Adrenal gland (tissue), 12 donors: ENCODE measurements around the gene RPL36. TPM values are rescaled to one million over a fixed set of nuclear protein-coding genes. Genes with fewer than 3 reads are reported as not detected.

Source experiments
- DNase-seq, 7 donors: peaks; one replicate each; pipeline ENCODE4 v3.0.0-alpha.2; 2019 to 2020
- H3K27ac ChIP-seq, 5 donors: fragments of 200-600 bp; sonication (generic) in 4 of 5; 1 replicate in 3 of 5; 2 replicates in 2 of 5; pipeline versions ENCODE4 v1.5.1 to v1.8.0; 2016 to 2020; ENCODE audit warnings: mild to moderate bottlenecking in 1 of 5
- H3K27me3 ChIP-seq: fragments of 200-600 bp; 2 replicates; pipeline ENCODE4 v1.8.0; 2021
- H3K36me3 ChIP-seq, 2 donors: fragments of 200-600 bp; replicated peaks in 1 of 2; 1 replicate in 1 of 2; 2 replicates in 1 of 2; pipeline versions ENCODE4 v1.5.1 to v1.8.0; 2018 to 2022
- H3K4me1 ChIP-seq, 2 donors: fragments of 200-600 bp; replicated peaks in 1 of 2; 1 replicate in 1 of 2; 2 replicates in 1 of 2; pipeline versions ENCODE4 v1.5.1 to v1.8.0; 2018 to 2021
- H3K4me3 ChIP-seq, 4 donors: fragments of 200-600 bp; sonication (generic) in 3 of 4; one replicate each; pipeline ENCODE4 v1.5.1; 2016 to 2018
- H3K9me3 ChIP-seq, 3 donors: fragments of 200-600 bp; sonication (generic) in 1 of 3; replicated peaks in 1 of 3; 1 replicate in 2 of 3; 2 replicates in 1 of 3; pipeline versions ENCODE4 v1.5.1 to v1.8.0; 2016 to 2021
- CTCF ChIP-seq, 6 experiments: fragments of 450-650 bp in 4 of 6; fragments of 200-600 bp in 2 of 6; sonication (generic) in 1 of 6; IDR thresholded peaks; 1 replicate in 5 of 6; 2 replicates in 1 of 6; pipeline versions ENCODE4 v1.5.1 to v1.8.0; 2016 to 2021; ENCODE audit warnings: antibody characterized with exemption in 6 of 6, mild to moderate bottlenecking in 2 of 6, moderate library complexity in 1 of 6
- POLR2A ChIP-seq, 2 donors: fragments of 450-650 bp; IDR thresholded peaks; one replicate each; pipeline ENCODE4 v1.6.1; 2017; ENCODE audit warnings: antibody characterized with exemption in 2 of 2, mild to moderate bottlenecking in 2 of 2, moderate library complexity in 1 of 2
- WGBS, 4 donors: extraction: QIAGEN DNeasy Blood & Tissue Kit in 2 of 4; methylation state at CpG; one replicate each; pipeline versions ENCODE4 v1.1.5 to v1.1.7; 2013 to 2017; 5-methylcytosine and 5-hydroxymethylcytosine counted together
- intact Hi-C, 2 donors: fragments of 100-400 bp; cut with DNase I; formaldehyde crosslinking; loops; one replicate each; pipeline versions ENCODE4 v1.14.1 to v1.15.0; 2022 to 2023
- polyA plus RNA-seq, 3 donors: library from polyadenylated mRNA; stranded (reverse); fragments of 200-250 nt in 2 of 3; fragments of 350-450 nt in 1 of 3; fragmentation: Illumina TruSeq in 1 of 3; extraction: RNeasy Lipid Tissue Mini Kit (QIAGEN cat#74804) in 1 of 3; gene quantifications; one replicate each; pipeline ENCODE4 v1.2.3, GENCODE V29; 2013 to 2014
- total RNA-seq, 9 donors: library from RNA; depleted of rRNA in 4 of 9; stranded (reverse); fragments of >200 nt in 4 of 9; fragments of 120-200 nt in 1 of 9; fragmentation: NEBNext Ultra II Directional in 1 of 9; extraction: Animal tissue kit (Norgen Biotek cat#: 25700) in 1 of 9; gene quantifications; one replicate each; pipeline versions ENCODE4 v1.1.0 to v1.2.4, GENCODE V29; 2013 to 2023
- donor health status: healthy with polysubstance abuse.
- donor health status: Bipolar disorder and iron deficiency.
- donor health status: DM: yes; HTN: yes; CAD: no.
- donor health status: DM: no; HTN: no; CAD: no.
- donor health status: DM: no; HTN: no; CAD: no.
- donor health status: DM: yes; HTN: yes; CAD: no.

RPL36 gene
- total and polyA plus RNA-seq, 12 donors: 615 to 3,360 (median 1,204) TPM

GRCh38 chr19:5669212-5669611, 20.9 kb upstream of the RPL36 start:
- H3K4me1 ChIP-seq: peaks cover 0 to 5% of the 10 kb centered on the region in 2 donors
- no peak overlapping the region for H3K4me3 ChIP-seq
- H3K9me3 ChIP-seq: no peaks in the 10 kb centered on the region
- intact Hi-C loops: loop anchor here in 1 of 2 donors (10.0 kb wide), 1 partner anchor 54 kb away; no protein-coding TSS in a partner anchor
- DNase-seq: no peak
- H3K27ac ChIP-seq: no peak overlapping the region
- 71 to 88% (median 73%) methylated on average over 5 to 11 of the region's 11 CpGs for WGBS, 4 donors
- no peaks in the 10 kb centered on the region for H3K27me3 ChIP-seq
- H3K36me3 ChIP-seq: peaks cover 0 to 59% of the 10 kb centered on the region in 2 donors
- TF ChIP-seq POLR2A (IDR thresholded peaks at IDR 0.05) (no peak), CTCF (IDR thresholded peaks at IDR 0.05) (no peak)

GRCh38 chr19:5671600-5671999, 18.5 kb upstream of the RPL36 start:
- H3K4me3 ChIP-seq: no peak overlapping the region
- intact Hi-C loops: no loop called here
- no peak overlapping the region for H3K27ac ChIP-seq
- H3K4me1 ChIP-seq: no peaks in the 10 kb centered on the region
- WGBS, 4 donors: 86 to 96% (median 92%) methylated on average over 4 to 7 of the region's 7 CpGs
- TF ChIP-seq POLR2A (IDR thresholded peaks at IDR 0.05) (no peak), CTCF (IDR thresholded peaks at IDR 0.05) (no peak)
- H3K9me3 ChIP-seq: no peaks in the 10 kb centered on the region
- no peaks in the 10 kb centered on the region for H3K27me3 ChIP-seq
- peaks cover 0 to 35% of the 10 kb centered on the region in 2 donors for H3K36me3 ChIP-seq
- DNase-seq: no peak

- H3K36me3 ChIP-seq: peaks cover 0 to 22% of the 10 kb centered on the region in 2 donors
- no peaks in the 10 kb centered on the region for H3K27me3 ChIP-seq
- no peaks in the 10 kb centered on the region for H3K4me1 ChIP-seq
- no peak overlapping the region for H3K27ac ChIP-seq
- no peak overlapping the region for H3K4me3 ChIP-seq
- no peaks in the 10 kb centered on the region for H3K9me3 ChIP-seq
- TF ChIP-seq POLR2A (IDR thresholded peaks at IDR 0.05) (no peak), CTCF (IDR thresholded peaks at IDR 0.05) (no peak)
- DNase-seq: no peak
- intact Hi-C loops: no loop called here
- WGBS, 4 donors: 85 to 90% (median 90%) methylated on average over 13 of the region's 13 CpGs
Observed at GRCh38 chr19:5672708-5673459, 17.2 kb upstream of the RPL36 start.

GRCh38 chr19:5673752-5674151, 16.3 kb upstream of the RPL36 start:
- no peak overlapping the region for H3K27ac ChIP-seq
- WGBS, 4 donors: 96 to 100% (median 99%) methylated on average over 1 of the region's 1 CpG
- peaks cover 0 to 14% of the 10 kb centered on the region in 2 donors for H3K36me3 ChIP-seq
- no peak overlapping the region for H3K4me3 ChIP-seq
- intact Hi-C loops: no loop called here
- no peak for TF ChIP-seq CTCF (IDR thresholded peaks at IDR 0.05)
- TF ChIP-seq POLR2A (IDR thresholded peaks at IDR 0.05): no peak
- no peaks in the 10 kb centered on the region for H3K9me3 ChIP-seq
- no peak for DNase-seq
- no peaks in the 10 kb centered on the region for H3K4me1 ChIP-seq
- H3K27me3 ChIP-seq: no peaks in the 10 kb centered on the region
